GM19193 (cell line): ENCODE results near the gene FANCL.

Experiments used
- POLR2A ChIP-seq: IDR thresholded peaks from 4 replicates; pipeline ENCODE4 v1.6.1; 2011; ENCODE audit not compliant: insufficient read depth, insufficient read length; ENCODE audit errors: extremely low read depth

FANCL gene

DNA sequence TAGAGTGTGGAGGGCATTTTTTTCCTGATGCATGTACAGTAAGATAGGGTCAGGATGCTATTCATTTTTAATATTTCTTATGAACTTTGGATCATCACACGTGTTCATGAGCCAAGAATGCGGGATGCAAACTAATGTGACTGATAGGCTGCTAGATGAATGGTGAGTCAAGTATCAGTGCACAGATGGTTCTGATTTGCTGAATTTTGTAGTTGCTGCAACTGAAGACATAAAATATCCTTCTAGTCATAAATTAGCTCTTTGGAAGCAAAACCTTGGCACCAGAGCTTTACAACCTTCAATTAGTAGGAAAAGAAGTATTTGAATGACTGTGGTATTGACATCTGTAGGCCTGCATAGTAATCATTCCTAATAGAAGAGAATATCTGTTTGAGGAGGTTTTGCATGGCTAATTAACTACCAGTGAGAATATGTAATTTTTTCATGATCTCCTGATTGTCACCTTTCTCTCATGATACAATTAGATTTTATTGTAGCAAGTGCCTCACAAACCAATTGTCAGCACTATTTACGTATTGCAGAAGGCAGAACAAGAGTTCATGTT is 100.5 kb downstream of the FANCL start:
- no peak for TF ChIP-seq POLR2A

DNA sequence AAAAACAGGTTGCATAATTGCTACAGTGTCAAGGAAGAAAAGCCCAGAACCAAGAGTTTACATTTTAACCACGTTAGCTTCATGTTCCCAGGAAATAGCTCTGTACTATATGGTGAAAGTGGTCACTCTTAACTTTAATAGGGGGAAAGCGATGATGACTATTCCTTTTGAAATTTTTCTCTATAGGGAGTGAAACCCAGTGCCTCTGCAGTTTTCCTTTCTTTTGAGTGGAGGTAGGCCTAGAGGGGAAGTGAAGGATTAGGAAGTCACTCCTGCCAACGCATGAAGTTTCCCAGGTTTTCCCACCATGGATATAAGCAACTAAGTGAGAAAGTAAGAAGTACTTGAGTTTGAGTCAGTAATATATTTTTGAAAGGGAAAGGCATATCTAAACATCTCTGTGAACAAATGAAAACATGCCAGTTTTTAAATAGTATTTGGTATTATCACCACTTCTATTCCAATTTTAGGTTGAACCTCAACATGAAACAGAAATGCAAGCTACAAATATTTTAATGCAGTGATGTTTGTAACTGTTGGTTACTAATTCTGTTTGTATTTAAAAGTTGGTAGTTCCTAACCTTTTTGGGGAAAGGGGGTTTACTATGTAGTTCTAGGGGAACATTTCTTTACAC is 102.6 kb downstream of the FANCL start:
- no peak for TF ChIP-seq POLR2A

- TF ChIP-seq POLR2A, result no peak
These were observed 103.3 kb downstream of the FANCL start for GRCh38 chr2:58137856-58138255.

DNA sequence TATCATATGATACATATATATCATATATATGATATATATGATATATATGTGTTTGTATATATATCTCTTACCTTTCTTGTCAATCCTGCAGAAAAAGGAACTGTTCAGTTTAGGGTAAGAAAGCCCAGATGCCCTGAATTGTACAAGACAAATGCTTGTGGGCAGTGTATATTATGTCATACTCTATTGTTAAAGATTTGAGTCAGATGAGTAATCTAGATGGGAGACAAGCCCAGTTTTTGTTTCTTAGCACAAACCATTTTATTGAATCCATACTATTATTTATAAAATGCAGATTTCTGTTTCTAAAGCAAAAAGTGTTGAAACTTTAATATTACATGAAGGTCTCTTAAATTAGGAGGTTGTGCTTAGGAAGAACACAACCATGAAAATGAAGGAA is 103.9 kb downstream of the FANCL start:
- no peak for TF ChIP-seq POLR2A

DNA sequence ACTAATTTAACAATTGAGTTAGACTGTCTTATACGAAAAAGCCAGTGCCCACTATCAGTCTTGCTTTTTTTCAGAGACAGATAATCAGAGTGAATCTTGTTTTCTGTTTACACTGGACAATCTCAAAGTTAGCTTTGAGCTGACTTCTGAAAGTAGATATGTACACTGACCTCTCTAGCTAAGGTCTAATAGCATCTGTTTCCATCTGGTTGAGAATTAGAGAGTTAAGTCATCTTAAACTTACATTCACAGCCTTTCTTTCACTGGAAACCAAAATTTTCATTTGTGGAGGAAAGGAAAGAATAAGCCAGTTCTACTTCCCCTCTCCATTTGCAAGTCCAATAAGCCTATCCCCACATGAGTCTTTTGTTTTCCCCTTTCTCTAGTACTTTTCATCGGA is 105.3 kb downstream of the FANCL start:
- no peak for TF ChIP-seq POLR2A

DNA sequence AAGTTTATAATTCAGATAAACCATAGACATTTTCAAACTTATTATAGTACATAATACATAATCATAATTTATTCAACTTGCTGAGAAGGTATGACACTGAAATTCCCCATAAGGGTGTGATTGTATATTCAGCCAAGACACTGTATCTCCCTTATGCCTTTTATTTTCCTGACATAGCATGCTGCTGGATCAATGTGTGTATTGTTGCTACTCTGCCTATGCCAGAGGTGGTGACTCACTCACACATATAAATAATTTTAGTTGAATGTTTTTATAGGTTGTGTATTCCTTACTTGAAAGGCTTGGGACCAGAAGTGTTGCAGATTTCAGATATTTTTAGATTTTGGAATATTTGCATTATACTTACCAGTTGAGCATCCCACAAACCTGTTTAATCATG is 107.7 kb downstream of the FANCL start:
- TF ChIP-seq POLR2A, result no peak

GRCh38 chr2:58131191-58132011 is 109.7 kb downstream of the FANCL start:
- TF ChIP-seq POLR2A, result no peak

DNA sequence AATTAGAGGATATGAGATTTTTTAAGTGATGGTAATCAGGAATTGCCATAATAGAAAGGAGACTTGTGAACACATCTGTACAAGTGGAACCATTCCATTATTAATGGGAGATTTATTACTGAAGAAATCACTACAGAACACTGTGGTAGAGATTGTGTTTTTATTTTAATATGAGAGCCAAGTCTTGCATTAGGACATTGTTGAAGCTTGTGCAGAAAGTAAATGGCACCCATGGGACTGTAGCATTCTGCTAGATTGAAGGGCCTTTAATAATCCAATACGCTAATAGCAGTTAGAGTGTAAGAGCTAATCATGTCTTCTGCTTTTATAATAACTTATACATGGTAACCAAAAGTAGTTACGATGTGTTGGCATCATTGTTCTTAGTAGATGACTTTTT is 110.9 kb downstream of the FANCL start:
- TF ChIP-seq POLR2A, result no peak

DNA sequence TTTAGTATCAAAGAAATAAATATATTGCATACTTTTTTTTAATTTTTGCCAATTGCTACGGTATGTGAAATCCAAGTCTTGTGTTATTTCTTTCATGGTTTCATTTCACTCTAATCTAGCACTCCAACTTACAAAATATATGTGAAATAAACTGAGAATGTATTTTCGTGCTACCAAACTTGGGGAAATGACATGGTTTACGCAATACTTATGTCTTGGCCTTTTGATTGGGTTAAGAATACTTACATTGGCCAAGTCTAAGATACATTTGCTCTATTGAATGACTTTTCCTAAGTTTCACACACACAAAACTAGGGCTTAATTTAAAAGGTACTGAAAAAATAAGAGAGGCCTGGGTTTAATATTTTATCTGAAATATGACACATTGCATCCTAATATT is 114.0 kb downstream of the FANCL start:
- TF ChIP-seq POLR2A, result no peak

- TF ChIP-seq POLR2A, result no peak
These were observed 118.6 kb downstream of the FANCL start for GRCh38 chr2:58122540-58122939.

DNA sequence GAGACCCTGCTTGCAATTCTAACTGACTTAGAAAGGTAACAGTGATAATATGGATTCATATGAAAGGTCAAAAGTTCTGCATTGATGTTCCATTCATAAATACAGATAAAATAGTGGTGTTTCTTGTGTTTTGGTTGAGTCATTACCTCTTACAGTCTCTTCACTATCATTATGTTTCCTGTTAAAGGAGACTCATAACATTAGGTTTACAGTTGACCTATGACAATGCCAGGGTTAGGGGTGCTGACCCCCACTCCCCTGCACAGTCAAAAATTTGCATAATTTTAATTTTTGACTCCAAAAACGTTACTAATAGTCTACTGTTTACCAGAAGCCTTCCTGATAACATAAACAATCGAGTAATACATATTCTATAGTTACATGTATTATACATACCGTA is 119.1 kb downstream of the FANCL start:
- no peak for TF ChIP-seq POLR2A

DNA sequence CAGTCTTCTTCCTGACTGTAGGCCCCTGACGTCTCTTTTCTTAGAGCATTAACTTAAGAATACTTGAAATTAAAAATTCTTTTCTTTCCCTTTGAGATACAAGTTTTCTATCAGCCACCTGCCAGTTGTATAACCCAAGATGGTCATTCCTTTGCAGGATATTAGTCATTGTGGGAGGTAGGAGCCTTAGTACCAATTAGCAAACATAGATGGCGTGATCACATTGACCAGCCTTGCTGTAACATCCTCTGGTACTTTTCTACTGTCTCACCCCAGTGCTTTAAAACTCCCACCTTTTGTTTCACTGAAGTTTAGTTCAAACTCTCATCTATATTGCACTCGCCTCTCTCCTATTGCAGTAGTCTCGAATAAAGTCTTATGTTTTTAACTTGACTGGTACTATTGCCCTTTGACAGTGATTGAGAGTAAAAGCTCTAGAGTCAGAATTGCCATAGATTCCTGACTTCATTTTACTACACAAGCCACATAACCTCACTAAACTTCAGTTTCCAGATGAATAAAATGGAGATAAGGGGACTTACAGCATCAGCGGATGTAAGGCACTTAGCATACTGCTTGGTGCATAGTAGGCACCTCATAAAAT is 120.4 kb downstream of the FANCL start:
- TF ChIP-seq POLR2A, result no peak

DNA sequence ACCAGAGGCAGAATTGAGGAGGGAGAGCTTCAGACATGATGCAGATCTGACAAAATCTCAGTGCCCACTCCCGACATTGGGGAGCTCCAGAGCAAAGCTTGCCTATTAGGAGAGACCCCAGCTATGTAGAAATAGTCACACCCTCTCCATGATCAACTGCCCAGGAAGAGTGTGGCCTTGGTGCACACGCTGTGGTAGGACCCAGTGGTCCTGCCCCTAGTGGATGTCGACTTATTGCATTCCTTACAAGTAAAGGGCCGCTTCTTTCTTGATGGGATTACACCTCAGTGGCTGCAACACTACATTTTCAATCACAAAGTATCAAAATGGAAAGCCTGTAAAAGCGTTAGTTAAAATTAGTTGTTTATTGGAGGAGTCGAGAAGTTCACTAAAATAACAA is 130.4 kb downstream of the FANCL start:
- no peak for TF ChIP-seq POLR2A

DNA sequence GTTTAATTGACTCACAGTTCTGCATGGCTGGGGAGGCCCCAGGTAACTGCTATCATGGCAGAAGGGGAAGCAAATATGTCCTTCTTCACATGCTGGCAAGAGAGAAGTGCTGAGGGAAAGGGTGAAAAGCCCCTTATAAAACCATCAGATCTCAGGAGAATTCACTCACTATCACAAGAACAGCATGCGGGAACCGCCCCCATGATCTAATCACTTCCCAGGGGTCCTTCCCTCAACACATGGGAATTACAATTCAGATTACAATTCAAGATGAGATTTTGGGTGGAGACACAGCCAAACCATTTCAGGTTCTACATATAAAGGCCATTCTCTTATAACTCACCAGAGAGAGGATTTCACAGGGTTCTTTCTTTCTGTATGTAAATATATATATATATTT is 131.6 kb downstream of the FANCL start:
- TF ChIP-seq POLR2A, result no peak
